Right lobe of liver (tissue), 4 donors: ENCODE measurements around the gene ATF3.

Experiments used
- CTCF ChIP-seq, 4 donors: fragments of 200-600 bp in 3 of 4; fragments of 450-650 bp in 1 of 4; IDR thresholded peaks; one replicate each; pipeline versions ENCODE4 v1.5.1 to v1.8.0; 2016 to 2022; ENCODE audit warnings: antibody characterized with exemption in 4 of 4, mild to moderate bottlenecking in 2 of 4
- POLR2A ChIP-seq: fragments of 450-650 bp; IDR thresholded peaks from one replicate; pipeline ENCODE4 v1.6.1; 2017; ENCODE audit warnings: antibody characterized with exemption, mild to moderate bottlenecking
- donor health status: DM: no; HTN: no; CAD: no.
- donor health status: DM: no; HTN: no; CAD: no.
- donor health status: DM: no; HTN: yes; CAD: no.

- TF ChIP-seq CTCF (IDR thresholded peaks at IDR 0.05) (no peak), POLR2A (no peak)
Observed at GRCh38 chr1:212633161-212633560, 24.6 kb downstream of the ATF3 start.
